Neural cell (in vitro differentiated cells): ENCODE data around the gene ELAPOR2. TPM values are rescaled to one million over a fixed set of nuclear protein-coding genes. Genes with fewer than 3 reads are reported as not detected.

ENCODE experiments used
- H2AFZ ChIP-seq: fragments of 200-600, 300-800 bp; sonication (generic), shearing (Covaris generic); 2 replicates; pipeline ENCODE4 v1.6.0; 2014; ENCODE audit warnings: low read depth, mild to moderate bottlenecking, antibody characterized with exemption, low read length, moderate library complexity
- H3F3A ChIP-seq: fragments of 200-600 bp; shearing (Covaris generic); 2 replicates; pipeline ENCODE4 v1.6.1; 2016; ENCODE audit warnings: mild to moderate bottlenecking, moderate library complexity, mixed read lengths, antibody characterized with exemption, low read length; ENCODE audit not compliant: insufficient read depth, poor library complexity, severe bottlenecking
- H3K27ac ChIP-seq: fragments of 200-600, 300-800 bp; sonication (generic), shearing (Covaris generic); 2 replicates; pipeline ENCODE4 v1.5.1; 2014; ENCODE audit warnings: mild to moderate bottlenecking, low read length, moderate library complexity
- H3K27me3 ChIP-seq: fragments of 300-800, 200-600 bp; sonication (generic), shearing (Covaris generic); 2 replicates; pipeline ENCODE4 v1.6.0; 2014; ENCODE audit warnings: mild to moderate bottlenecking, low read depth, low read length, moderate library complexity; ENCODE audit not compliant: insufficient read depth
- H3K36me3 ChIP-seq: fragments of 300-800, 200-600 bp; sonication (generic), shearing (Covaris generic); 2 replicates; pipeline ENCODE4 v1.5.1; 2014; ENCODE audit warnings: mild to moderate bottlenecking, antibody characterized with exemption, low read length, moderate library complexity; ENCODE audit not compliant: insufficient read depth
- H3K4me2 ChIP-seq: fragments of 300-800, 200-600 bp; sonication (generic), shearing (Covaris generic); 2 replicates; pipeline ENCODE4 v1.6.0; 2014; ENCODE audit warnings: mild to moderate bottlenecking, low read length
- H3K4me3 ChIP-seq: fragments of 300-800, 200-600 bp; sonication (generic), shearing (Covaris generic); 2 replicates; pipeline ENCODE4 v1.5.1; 2014; ENCODE audit warnings: mild to moderate bottlenecking, low read length, moderate library complexity
- H3K79me2 ChIP-seq: fragments of 200-600 bp; shearing (Covaris generic); replicated peaks from 2 replicates; pipeline ENCODE4 v1.6.0; 2014; ENCODE audit warnings: mild to moderate bottlenecking, low read length, moderate library complexity; ENCODE audit not compliant: insufficient read depth
- H3K9ac ChIP-seq: fragments of 300-800, 200-600 bp; sonication (generic), shearing (Covaris generic); 2 replicates; pipeline ENCODE4 v1.6.1; 2016; ENCODE audit warnings: mild to moderate bottlenecking, low read length, mixed read lengths
- H3K9me2 ChIP-seq: fragments of 200-600 bp; shearing (Covaris generic); 2 replicates; pipeline ENCODE4 v1.6.1; 2016; ENCODE audit warnings: mild to moderate bottlenecking, low read length, mixed read lengths; ENCODE audit not compliant: insufficient read depth
- H3K9me3 ChIP-seq: fragments of 200-600, 300-800 bp; sonication (generic), shearing (Covaris generic); 2 replicates; pipeline ENCODE4 v1.6.1; 2016; ENCODE audit warnings: mild to moderate bottlenecking, mixed run types, low read length, moderate library complexity, mixed read lengths
- H4K20me1 ChIP-seq: fragments of 200-600 bp; shearing (Covaris generic); 2 replicates; pipeline ENCODE4 v1.6.1; 2016; ENCODE audit warnings: mild to moderate bottlenecking, mixed run types; ENCODE audit not compliant: insufficient read depth
- EP300 ChIP-seq: fragments of 450-650 bp; conservative IDR thresholded peaks from 2 replicates; pipeline ENCODE4 v1.6.1; 2014; ENCODE audit warnings: antibody characterized with exemption, mild to moderate bottlenecking, moderate library complexity; ENCODE audit not compliant: poor library complexity, severe bottlenecking
- EZH2 ChIP-seq: fragments of 200-600, 300-800 bp; shearing (Covaris generic), sonication (generic); IDR thresholded peaks from 2 replicates; pipeline ENCODE4 v1.6.1; 2014; ENCODE audit warnings: antibody characterized with exemption, low read length, borderline replicate concordance, mild to moderate bottlenecking; ENCODE audit not compliant: insufficient read depth, poor library complexity, severe bottlenecking
- MXI1 ChIP-seq: fragments of 450-650 bp; conservative IDR thresholded peaks from 2 replicates; pipeline ENCODE4 v1.6.1; 2014; ENCODE audit warnings: antibody characterized with exemption, mild to moderate bottlenecking; ENCODE audit not compliant: poor library complexity, severe bottlenecking
- POLR2AphosphoS5 ChIP-seq: IDR thresholded peaks from 2 replicates; pipeline ENCODE4 v1.6.1; 2012
- RAD21 ChIP-seq: fragments of 450-650 bp; conservative IDR thresholded peaks from 2 replicates; pipeline ENCODE4 v1.6.1; 2014; ENCODE audit warnings: antibody characterized with exemption, mild to moderate bottlenecking, moderate library complexity
- SMC3 ChIP-seq: fragments of 450-650 bp; conservative IDR thresholded peaks from 2 replicates; pipeline ENCODE4 v1.6.1; 2014; ENCODE audit warnings: antibody characterized with exemption, mild to moderate bottlenecking, moderate library complexity; ENCODE audit not compliant: poor library complexity
- TAF1 ChIP-seq: IDR thresholded peaks from 2 replicates; pipeline ENCODE4 v1.6.1; 2012; ENCODE audit warnings: low read depth
- polyA plus RNA-seq: library from polyadenylated mRNA; depleted of rRNA; stranded (reverse); fragments of >200 nt; gene quantifications from 2 replicates; pipeline ENCODE4 v1.2.3, GENCODE V29; 2014
- TF ChIP-seq, protein P1 (sequence below): fragments of 450-650 bp; IDR thresholded peaks from 2 replicates; pipeline ENCODE4 v1.5.1; 2014; ENCODE audit warnings: antibody characterized with exemption, mild to moderate bottlenecking, moderate library complexity; ENCODE audit not compliant: poor library complexity, severe bottlenecking
- TF ChIP-seq, protein P2 (sequence below): IDR thresholded peaks from 2 replicates; pipeline ENCODE4 v1.6.1; 2012; ENCODE audit warnings: borderline replicate concordance

Gene ELAPOR2
- polyA plus RNA-seq, 1 donor from 2014 or later, result 21.9 TPM

DNA sequence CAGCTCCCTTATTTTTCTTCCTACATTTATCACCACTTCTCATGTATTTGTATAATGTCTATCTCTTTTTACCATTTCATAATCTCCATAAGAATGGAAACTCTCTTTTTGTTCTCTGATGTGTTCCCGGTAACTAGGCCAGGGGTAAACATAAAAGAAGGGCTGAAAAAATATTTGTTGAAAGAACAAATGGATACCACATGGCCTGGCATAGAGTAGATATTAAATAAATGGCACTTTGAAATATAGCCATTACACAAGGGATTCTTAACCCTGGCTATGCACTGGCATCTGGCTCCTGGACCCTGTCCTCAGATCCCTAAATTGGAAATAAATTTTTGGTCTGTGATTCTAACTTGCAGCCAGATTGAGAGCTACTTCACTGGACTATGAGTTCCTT lies 30.4 kb downstream of the ELAPOR2 start:
- H3K9me3 ChIP-seq, result no peaks in the 10 kb centered on the region
- TF ChIP-seq SMC3 (no peak), MXI1 (no peak), POLR2AphosphoS5 (no peak), TAF1 (no peak)
- TF ChIP-seq, protein P1, sequence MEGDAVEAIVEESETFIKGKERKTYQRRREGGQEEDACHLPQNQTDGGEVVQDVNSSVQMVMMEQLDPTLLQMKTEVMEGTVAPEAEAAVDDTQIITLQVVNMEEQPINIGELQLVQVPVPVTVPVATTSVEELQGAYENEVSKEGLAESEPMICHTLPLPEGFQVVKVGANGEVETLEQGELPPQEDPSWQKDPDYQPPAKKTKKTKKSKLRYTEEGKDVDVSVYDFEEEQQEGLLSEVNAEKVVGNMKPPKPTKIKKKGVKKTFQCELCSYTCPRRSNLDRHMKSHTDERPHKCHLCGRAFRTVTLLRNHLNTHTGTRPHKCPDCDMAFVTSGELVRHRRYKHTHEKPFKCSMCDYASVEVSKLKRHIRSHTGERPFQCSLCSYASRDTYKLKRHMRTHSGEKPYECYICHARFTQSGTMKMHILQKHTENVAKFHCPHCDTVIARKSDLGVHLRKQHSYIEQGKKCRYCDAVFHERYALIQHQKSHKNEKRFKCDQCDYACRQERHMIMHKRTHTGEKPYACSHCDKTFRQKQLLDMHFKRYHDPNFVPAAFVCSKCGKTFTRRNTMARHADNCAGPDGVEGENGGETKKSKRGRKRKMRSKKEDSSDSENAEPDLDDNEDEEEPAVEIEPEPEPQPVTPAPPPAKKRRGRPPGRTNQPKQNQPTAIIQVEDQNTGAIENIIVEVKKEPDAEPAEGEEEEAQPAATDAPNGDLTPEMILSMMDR, result no peak
- H3K27ac ChIP-seq, result no peak overlapping the region
- no peak overlapping the region for H3K9ac ChIP-seq
- no peak overlapping the region for H3K4me3 ChIP-seq
- peaks cover 51% of the 10 kb centered on the region for H3K79me2 ChIP-seq
- no peak overlapping the region for H3K4me2 ChIP-seq
- no peaks in the 10 kb centered on the region for H3F3A ChIP-seq
- no peaks in the 10 kb centered on the region for H3K9me2 ChIP-seq
- no peaks in the 10 kb centered on the region for H4K20me1 ChIP-seq
- H2AFZ ChIP-seq, result no peak overlapping the region
- no peaks in the 10 kb centered on the region for H3K27me3 ChIP-seq
- no peaks in the 10 kb centered on the region for H3K36me3 ChIP-seq

DNA sequence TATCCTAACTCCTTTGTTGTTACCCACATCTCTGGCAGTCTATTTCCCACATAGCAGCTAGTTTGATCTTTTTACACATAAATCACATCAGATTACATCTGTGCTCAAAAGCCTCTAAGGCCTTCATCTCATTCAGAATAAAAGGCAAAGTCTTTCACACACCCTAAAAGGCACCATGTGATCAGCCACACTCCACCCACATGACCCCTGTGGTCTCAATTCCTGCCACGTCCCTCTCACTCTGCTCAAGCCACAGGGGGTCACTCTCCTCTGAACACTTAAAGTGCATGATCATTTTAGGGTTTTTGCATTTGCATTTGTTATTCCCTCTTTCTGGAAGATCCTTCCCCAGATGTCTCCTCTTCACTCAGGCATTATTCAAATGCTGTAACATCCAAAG lies 30.8 kb downstream of the ELAPOR2 start:
- no peaks in the 10 kb centered on the region for H3K9me3 ChIP-seq
- H3K9me2 ChIP-seq, result no peaks in the 10 kb centered on the region
- no peak overlapping the region for H3K27ac ChIP-seq
- no peaks in the 10 kb centered on the region for H3K27me3 ChIP-seq
- peaks cover 47% of the 10 kb centered on the region for H3K79me2 ChIP-seq
- no peaks in the 10 kb centered on the region for H4K20me1 ChIP-seq
- no peak overlapping the region for H3K9ac ChIP-seq
- H3K36me3 ChIP-seq, result no peaks in the 10 kb centered on the region
- no peak overlapping the region for H2AFZ ChIP-seq
- no peak for TF ChIP-seq RAD21
- TF ChIP-seq EZH2, result no peak
- TF ChIP-seq POLR2AphosphoS5, result no peak
- no peak for TF ChIP-seq MXI1
- TF ChIP-seq, protein P2, sequence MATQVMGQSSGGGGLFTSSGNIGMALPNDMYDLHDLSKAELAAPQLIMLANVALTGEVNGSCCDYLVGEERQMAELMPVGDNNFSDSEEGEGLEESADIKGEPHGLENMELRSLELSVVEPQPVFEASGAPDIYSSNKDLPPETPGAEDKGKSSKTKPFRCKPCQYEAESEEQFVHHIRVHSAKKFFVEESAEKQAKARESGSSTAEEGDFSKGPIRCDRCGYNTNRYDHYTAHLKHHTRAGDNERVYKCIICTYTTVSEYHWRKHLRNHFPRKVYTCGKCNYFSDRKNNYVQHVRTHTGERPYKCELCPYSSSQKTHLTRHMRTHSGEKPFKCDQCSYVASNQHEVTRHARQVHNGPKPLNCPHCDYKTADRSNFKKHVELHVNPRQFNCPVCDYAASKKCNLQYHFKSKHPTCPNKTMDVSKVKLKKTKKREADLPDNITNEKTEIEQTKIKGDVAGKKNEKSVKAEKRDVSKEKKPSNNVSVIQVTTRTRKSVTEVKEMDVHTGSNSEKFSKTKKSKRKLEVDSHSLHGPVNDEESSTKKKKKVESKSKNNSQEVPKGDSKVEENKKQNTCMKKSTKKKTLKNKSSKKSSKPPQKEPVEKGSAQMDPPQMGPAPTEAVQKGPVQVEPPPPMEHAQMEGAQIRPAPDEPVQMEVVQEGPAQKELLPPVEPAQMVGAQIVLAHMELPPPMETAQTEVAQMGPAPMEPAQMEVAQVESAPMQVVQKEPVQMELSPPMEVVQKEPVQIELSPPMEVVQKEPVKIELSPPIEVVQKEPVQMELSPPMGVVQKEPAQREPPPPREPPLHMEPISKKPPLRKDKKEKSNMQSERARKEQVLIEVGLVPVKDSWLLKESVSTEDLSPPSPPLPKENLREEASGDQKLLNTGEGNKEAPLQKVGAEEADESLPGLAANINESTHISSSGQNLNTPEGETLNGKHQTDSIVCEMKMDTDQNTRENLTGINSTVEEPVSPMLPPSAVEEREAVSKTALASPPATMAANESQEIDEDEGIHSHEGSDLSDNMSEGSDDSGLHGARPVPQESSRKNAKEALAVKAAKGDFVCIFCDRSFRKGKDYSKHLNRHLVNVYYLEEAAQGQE, result no peak
- no peak for TF ChIP-seq EP300
- no peak for TF ChIP-seq SMC3
- no peak for TF ChIP-seq TAF1
- TF ChIP-seq, protein P1, result no peak
- H3K4me3 ChIP-seq, result no peak overlapping the region
- no peaks in the 10 kb centered on the region for H3F3A ChIP-seq
- H3K4me2 ChIP-seq, result no peak overlapping the region
